VCaP (cell line): ENCODE data around the gene NCKAP5.

Source experiments
- H3K27ac ChIP-seq: fragments of 450-650 bp; 2 replicates; pipeline ENCODE4 v1.5.1; 2017
- TF ChIP-seq, protein P1 (sequence below): fragments of 450-650 bp; conservative IDR thresholded peaks from 2 replicates; pipeline ENCODE4 v1.5.1; 2017; ENCODE audit warnings: mild to moderate bottlenecking, moderate library complexity

Gene NCKAP5

DNA sequence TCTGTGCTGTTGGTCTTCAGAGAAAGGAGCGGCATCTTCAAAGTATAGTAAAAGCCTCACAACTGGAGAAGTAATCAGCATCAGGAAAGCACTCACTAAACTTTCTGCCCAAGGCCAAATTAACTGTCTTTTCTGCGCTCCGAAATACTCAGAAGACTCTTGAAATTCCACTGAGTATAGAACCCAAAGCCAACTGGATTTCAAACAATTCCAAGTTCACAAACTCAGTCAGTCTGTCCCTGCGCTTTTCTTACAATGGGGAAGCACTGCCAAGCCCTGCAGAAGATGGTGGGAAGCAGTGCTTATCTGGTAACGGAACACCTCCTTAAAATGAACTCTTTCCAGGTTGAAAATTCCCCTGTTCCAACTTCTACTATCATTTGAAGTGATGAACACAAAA, 193.5 kb downstream of the NCKAP5 start:
- no peak overlapping the region for H3K27ac ChIP-seq
- TF ChIP-seq, protein P1, sequence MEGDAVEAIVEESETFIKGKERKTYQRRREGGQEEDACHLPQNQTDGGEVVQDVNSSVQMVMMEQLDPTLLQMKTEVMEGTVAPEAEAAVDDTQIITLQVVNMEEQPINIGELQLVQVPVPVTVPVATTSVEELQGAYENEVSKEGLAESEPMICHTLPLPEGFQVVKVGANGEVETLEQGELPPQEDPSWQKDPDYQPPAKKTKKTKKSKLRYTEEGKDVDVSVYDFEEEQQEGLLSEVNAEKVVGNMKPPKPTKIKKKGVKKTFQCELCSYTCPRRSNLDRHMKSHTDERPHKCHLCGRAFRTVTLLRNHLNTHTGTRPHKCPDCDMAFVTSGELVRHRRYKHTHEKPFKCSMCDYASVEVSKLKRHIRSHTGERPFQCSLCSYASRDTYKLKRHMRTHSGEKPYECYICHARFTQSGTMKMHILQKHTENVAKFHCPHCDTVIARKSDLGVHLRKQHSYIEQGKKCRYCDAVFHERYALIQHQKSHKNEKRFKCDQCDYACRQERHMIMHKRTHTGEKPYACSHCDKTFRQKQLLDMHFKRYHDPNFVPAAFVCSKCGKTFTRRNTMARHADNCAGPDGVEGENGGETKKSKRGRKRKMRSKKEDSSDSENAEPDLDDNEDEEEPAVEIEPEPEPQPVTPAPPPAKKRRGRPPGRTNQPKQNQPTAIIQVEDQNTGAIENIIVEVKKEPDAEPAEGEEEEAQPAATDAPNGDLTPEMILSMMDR: no peak

DNA sequence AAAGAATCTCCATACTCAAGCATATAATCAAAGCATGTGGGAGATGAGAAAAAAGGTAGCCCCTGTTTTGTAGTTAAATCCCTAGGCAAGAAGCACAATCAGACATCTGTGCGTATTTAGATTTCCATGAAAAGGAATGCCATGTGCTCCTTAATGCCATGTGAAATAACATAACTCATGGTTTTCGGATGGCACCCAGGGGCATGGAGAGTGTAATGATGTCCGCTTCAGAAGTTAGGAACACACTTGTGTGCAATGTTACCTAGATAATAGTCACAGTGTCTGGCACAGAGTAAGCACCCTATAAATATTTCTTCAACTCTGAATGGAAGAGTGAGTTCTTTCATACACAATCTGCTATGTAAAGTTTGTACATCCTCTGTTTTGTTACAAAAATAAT, 197.0 kb downstream of the NCKAP5 start:
- TF ChIP-seq, protein P1: no peak

DNA sequence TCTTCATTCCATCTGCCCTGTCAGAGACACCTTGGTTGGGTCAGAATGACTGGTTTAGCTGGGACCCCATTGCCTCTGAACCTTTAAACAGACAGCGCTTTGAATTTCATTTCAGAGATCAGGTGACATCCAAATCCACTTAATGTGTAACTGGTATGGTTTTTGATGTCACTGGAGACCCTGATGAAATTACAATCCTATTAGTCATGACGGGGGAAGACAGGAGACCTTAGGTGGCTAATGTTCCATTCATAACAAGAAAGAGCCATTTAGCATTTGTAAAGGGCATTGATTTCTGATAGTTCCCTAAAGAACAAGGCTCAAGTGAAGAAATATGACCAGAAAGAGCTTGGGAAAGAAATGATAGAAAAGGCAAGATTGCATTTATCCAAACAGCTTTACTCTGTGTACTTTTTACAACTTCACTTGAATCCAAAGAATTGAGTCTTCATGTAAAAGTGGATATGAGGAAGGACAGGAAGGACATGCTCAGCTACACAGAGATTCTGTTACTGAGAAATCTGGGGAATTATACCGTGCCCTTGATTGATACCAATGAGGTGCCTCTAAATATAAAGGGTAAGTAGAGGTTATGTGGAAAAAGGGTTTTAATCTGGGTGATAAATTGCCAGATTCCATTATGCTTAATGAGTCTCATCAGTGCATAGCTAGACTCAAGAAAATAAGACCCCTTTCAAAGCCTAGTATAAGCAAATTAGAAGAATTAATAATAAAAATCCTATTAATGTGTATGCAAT, 198.2 kb downstream of the NCKAP5 start:
- no peak overlapping the region for H3K27ac ChIP-seq
- TF ChIP-seq, protein P1: no peak

More for the DNA sequence above, 197.0 kb downstream of the NCKAP5 start:
- no peak overlapping the region for H3K27ac ChIP-seq

DNA sequence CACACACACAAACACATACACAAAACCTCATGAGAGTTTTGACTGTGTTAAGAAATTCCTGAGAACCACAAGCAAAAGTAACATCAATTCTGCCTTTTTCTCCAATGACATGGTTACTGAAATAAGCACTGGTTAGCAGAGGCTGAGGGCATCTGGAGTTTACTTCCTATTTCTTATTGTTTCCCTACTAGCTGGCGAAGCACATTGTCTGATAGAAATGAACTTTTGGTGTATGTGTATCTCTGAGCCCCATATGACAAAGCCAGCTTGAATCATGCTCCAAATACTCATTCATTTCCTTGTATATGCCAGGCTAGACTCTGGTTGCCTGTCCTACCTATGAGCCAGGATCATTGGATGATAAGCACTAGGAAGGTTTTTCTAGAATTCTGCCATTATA, 203.1 kb downstream of the NCKAP5 start:
- no peak overlapping the region for H3K27ac ChIP-seq
- TF ChIP-seq, protein P1: no peak

DNA sequence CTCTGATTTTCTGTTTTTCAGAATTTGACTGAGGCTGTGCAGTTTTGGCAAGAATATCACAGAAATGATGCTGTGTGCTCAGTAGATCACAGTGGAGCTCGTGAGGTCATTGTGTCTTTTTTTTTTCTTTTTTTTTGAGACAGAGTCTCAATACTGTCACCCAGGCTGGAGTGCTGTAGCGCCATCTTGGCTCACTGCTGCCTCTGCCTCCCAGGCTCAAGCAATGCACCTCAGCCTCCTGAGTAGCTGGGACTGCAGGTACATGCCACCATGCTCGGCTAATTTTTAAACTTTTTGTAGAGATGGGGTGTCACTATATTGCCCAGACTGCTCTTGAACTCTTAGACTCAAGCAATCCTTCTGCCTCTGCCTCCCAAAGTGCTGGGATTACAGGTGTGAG, 203.6 kb downstream of the NCKAP5 start:
- TF ChIP-seq, protein P1: no peak
- no peak overlapping the region for H3K27ac ChIP-seq

DNA sequence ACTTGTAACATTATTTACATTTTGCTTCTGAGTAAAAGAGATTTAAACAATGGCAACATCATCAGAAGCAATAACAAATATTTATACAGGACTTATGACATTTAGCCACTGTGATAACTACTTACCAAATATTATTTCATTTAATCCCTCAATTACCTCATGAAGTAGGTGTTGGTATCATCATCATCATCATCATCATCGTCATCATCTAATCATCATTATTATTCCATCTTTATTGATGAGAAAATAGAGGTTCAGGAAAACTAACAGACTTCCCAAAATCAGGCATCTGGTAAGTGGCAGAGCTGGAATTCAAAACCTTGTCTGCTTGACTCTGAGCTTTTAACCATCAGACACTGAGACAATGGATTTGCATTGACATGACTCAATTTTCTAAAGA, 204.4 kb downstream of the NCKAP5 start:
- H3K27ac ChIP-seq: no peak overlapping the region
- TF ChIP-seq, protein P1: no peak

DNA sequence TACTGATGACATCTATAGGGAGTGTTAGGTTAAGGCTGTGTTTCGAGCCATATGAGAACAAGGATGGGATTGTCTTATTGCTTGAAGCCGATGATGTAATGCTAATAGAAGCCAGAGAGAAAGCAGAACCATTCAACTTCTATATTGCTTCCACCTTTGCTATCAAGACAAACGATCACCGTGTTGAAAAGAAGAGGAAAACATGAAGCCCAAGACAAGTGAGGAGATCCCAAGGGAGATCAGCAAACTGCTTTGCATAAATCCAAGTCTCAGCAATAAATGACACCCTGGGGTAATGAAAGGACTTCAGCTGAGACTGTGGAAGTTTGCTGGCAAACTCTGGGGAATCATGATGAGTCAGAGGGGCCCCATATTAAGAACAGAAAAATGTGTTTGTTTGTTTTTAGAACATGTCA, 206.2 kb downstream of the NCKAP5 start:
- no peak overlapping the region for H3K27ac ChIP-seq
- TF ChIP-seq, protein P1: no peak
